Peyer's patch (tissue), 4 donors: ENCODE data around the gene RNF220.

Source experiments
- POLR2A ChIP-seq, 2 donors: fragments of 450-650 bp; IDR thresholded peaks; one replicate each; pipeline ENCODE4 v1.5.1; 2017; ENCODE audit warnings: antibody characterized with exemption in 2 of 2, mild to moderate bottlenecking in 2 of 2, moderate library complexity in 2 of 2
- TF ChIP-seq, protein P1 (sequence below), 6 experiments: fragments of 450-650 bp in 4 of 6; fragments of 200-600 bp in 2 of 6; sonication (generic) in 1 of 6; IDR thresholded peaks; one replicate each; pipeline ENCODE4 v1.5.1; 2017 to 2019; ENCODE audit warnings: antibody characterized with exemption in 6 of 6, mild to moderate bottlenecking in 3 of 6, moderate library complexity in 1 of 6

DNA sequence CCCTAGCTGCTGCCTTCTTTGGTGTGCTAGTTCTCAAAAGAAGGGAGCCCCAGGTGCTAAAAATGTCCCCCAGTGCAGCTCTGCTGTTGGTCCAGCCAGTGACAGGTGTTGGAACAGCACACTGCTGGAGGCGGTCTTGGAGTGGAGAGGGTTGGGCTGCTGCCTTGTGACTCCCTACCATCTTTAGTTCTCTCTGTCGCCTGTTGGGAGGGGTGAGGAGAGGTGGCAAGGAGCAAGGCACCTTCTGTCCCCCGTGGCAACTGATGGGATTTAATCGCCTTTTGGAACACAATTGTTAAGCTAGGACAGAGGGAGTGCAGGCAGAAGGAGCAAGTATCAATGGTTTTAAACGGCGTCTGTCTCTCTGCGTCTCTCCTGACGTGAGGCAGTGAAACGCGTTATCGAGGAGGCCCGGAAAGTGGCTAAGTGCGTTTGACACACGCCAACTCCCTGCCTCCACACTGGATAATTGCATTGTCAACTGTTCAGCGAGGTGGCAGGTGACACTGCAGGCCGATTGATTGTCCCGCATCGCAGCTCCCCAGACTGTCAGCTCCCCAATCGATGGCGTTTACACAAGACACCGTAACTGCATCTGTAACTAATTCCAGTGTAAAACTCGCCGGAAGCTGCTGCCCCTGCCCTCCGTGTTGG, 235.3 kb downstream of the RNF220 start:
- TF ChIP-seq, protein P1, sequence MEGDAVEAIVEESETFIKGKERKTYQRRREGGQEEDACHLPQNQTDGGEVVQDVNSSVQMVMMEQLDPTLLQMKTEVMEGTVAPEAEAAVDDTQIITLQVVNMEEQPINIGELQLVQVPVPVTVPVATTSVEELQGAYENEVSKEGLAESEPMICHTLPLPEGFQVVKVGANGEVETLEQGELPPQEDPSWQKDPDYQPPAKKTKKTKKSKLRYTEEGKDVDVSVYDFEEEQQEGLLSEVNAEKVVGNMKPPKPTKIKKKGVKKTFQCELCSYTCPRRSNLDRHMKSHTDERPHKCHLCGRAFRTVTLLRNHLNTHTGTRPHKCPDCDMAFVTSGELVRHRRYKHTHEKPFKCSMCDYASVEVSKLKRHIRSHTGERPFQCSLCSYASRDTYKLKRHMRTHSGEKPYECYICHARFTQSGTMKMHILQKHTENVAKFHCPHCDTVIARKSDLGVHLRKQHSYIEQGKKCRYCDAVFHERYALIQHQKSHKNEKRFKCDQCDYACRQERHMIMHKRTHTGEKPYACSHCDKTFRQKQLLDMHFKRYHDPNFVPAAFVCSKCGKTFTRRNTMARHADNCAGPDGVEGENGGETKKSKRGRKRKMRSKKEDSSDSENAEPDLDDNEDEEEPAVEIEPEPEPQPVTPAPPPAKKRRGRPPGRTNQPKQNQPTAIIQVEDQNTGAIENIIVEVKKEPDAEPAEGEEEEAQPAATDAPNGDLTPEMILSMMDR (IDR thresholded peaks at IDR 0.05) = no peak
- TF ChIP-seq POLR2A (IDR thresholded peaks at IDR 0.05) = no peak
